K562 (cell line): ENCODE results near the gene PITPNM1. TPM values are rescaled to one million over a fixed set of nuclear protein-coding genes. Genes with fewer than 3 reads are reported as not detected.

Experiments
- ATAC-seq: fragments of 200-7000 bp; cut with Tn5 transposase; 3 replicates; pipeline ENCODE4 v1.9.1; 2020; ENCODE audit warnings: moderate library complexity
- BruUV-seq: library from RNA; stranded (reverse); fragments of 400-500 nt; replicated peaks from 2 replicates; lab custom pipeline; 2021; lab: Mats Ljungman, UMichigan
- CTCF ChIA-PET: fragments of 300-600 bp; formaldehyde crosslinking; extraction: SDS; loops from one replicate; lab custom pipeline; 2021; ENCODE audit warnings: low intra/inter-chr PET ratio; lab: Yijun Ruan, JAX
- POLR2A ChIA-PET: fragments of 300-600, 350-650 bp; sonication (Branson Sonifier 250); formaldehyde crosslinking; extraction: SDS; loops from one replicate; lab custom pipeline; 2021; ENCODE audit warnings: antibody characterized with exemption, inconsistent platforms; lab: Yijun Ruan, JAX
- DNase-seq, 4 experiments: peaks; one replicate each; pipeline versions ENCODE4 v3.0.0 to v3.0.0-alpha.2; 2011 to 2018; ENCODE audit warnings: low spot score in 3 of 4, mixed read lengths in 3 of 4; ENCODE audit errors: extremely low read depth in 1 of 4
- FAIRE-seq: peaks from 2 replicates; lab custom pipeline; 2011; peaks lifted over from hg19 to GRCh38; lab: Jason Lieb, UNC
- H2AFZ ChIP-seq: 2 replicates; pipeline ENCODE4 v1.6.0; 2011; ENCODE audit warnings: low read depth, low read length, control low read depth, inconsistent platforms
- H3K27ac ChIP-seq: fragments of 200-600 bp; 3 replicates; pipeline ENCODE4 v1.8.0; 2011; ENCODE audit warnings: low read depth, mild to moderate bottlenecking, control low read depth, inconsistent platforms, low read length, moderate library complexity, mixed read lengths; ENCODE audit errors: extremely low read depth
- H3K27me3 ChIP-seq, 2 experiments: fragments of 300-600 bp in 1 of 2; 2 replicates in 1 of 2; 3 replicates in 1 of 2; pipeline versions ENCODE4 v1.6.0 to v1.8.0; 2011; ENCODE audit warnings: inconsistent platforms in 2 of 2, low read length in 2 of 2, mild to moderate bottlenecking in 1 of 2, mixed read lengths in 1 of 2, moderate library complexity in 1 of 2; ENCODE audit not compliant: control insufficient read depth in 2 of 2, insufficient read depth in 2 of 2
- H3K36me3 ChIP-seq: fragments of 300-600 bp; 3 replicates; pipeline ENCODE4 v1.8.0; 2011; ENCODE audit warnings: mild to moderate bottlenecking, low read length, inconsistent platforms; ENCODE audit not compliant: control insufficient read depth, insufficient read depth
- H3K4me1 ChIP-seq, 2 experiments: fragments of 200-600 bp in 1 of 2; replicated peaks in 1 of 2; 2 replicates in 1 of 2; 3 replicates in 1 of 2; pipeline versions ENCODE4 v1.5.1 to v1.8.0; 2011; ENCODE audit warnings: inconsistent platforms in 2 of 2, low read length in 2 of 2, mild to moderate bottlenecking in 1 of 2, mixed read lengths in 1 of 2, moderate library complexity in 1 of 2; ENCODE audit not compliant: control insufficient read depth in 2 of 2, insufficient read depth in 2 of 2
- H3K4me2 ChIP-seq: 2 replicates; pipeline ENCODE4 v1.6.1; 2011; ENCODE audit warnings: low read length, control low read depth, inconsistent platforms, mixed read lengths; ENCODE audit not compliant: insufficient read depth
- H3K4me3 ChIP-seq: fragments of 200-600 bp; sonication (generic), shearing (Covaris generic); 2 replicates; pipeline ENCODE4 v1.5.1; 2016; ENCODE audit warnings: control low read depth, inconsistent platforms
- H3K79me2 ChIP-seq: fragments of 200-600 bp; 3 replicates; pipeline ENCODE4 v1.8.0; 2011; ENCODE audit warnings: low read length, inconsistent platforms; ENCODE audit not compliant: control insufficient read depth, insufficient read depth
- H3K9ac ChIP-seq, 2 experiments: 2 replicates each; pipeline versions ENCODE4 v1.6.0 to v1.6.1; 2011; ENCODE audit warnings: low read depth in 2 of 2, low read length in 2 of 2, control low read depth in 1 of 2, inconsistent platforms in 1 of 2, mild to moderate bottlenecking in 1 of 2, mixed read lengths in 1 of 2; ENCODE audit not compliant: insufficient read depth in 1 of 2
- H3K9me1 ChIP-seq: one replicate; pipeline ENCODE4 v1.6.0; 2011; ENCODE audit warnings: inconsistent platforms, mild to moderate bottlenecking, low read length, moderate library complexity; ENCODE audit not compliant: control insufficient read depth, insufficient read depth
- H3K9me3 ChIP-seq: replicated peaks from 2 replicates; pipeline ENCODE4 v1.5.1; 2011; ENCODE audit warnings: low read depth, low read length, inconsistent platforms; ENCODE audit not compliant: control insufficient read depth, insufficient read depth
- H4K20me1 ChIP-seq: replicated peaks from 2 replicates; pipeline ENCODE4 v1.6.1; 2011; ENCODE audit warnings: low read length, inconsistent platforms, mixed read lengths; ENCODE audit not compliant: control insufficient read depth, insufficient read depth
- CREB3 ChIP-seq: fragments of 450-650 bp; conservative IDR thresholded peaks from 2 replicates; pipeline ENCODE4 v1.6.1; 2016; ENCODE audit warnings: missing genetic modification characterization, low read depth, mild to moderate bottlenecking, missing compliant biosample characterization, moderate library complexity
- FOXK2 ChIP-seq, 2 experiments: fragments of 450-650 bp; IDR thresholded peaks in 1 of 2; conservative IDR thresholded peaks in 1 of 2; 2 replicates each; pipeline ENCODE4 v1.6.1; 2016; ENCODE audit warnings: low read depth in 2 of 2, mild to moderate bottlenecking in 1 of 2
- MAFK ChIP-seq: IDR thresholded peaks from 2 replicates; pipeline ENCODE4 v1.6.1; 2011; ENCODE audit warnings: low read length, improper control_type of control experiment
- MITF ChIP-seq: IDR thresholded peaks from 2 replicates; pipeline ENCODE4 v1.6.1; 2014; ENCODE audit warnings: antibody characterized with exemption
- POLR2AphosphoS2 ChIP-seq: IDR thresholded peaks from 2 replicates; pipeline ENCODE4 v1.6.1; 2012; ENCODE audit warnings: low read length, improper control_type of control experiment
- RCOR1 ChIP-seq, 2 experiments: IDR thresholded peaks; 2 replicates each; pipeline ENCODE4 v1.6.1; 2012; ENCODE audit warnings: low read depth in 2 of 2, low read length in 2 of 2, borderline replicate concordance in 1 of 2, improper control_type of control experiment in 1 of 2
- ZNF41 ChIP-seq: fragments of 250-450 bp; sonication (Bioruptor Pico); conservative IDR thresholded peaks from 2 replicates; pipeline ENCODE4 v1.4.0; 2020; ENCODE audit warnings: mild to moderate bottlenecking
- ZNF609 ChIP-seq: sonication (generic); formaldehyde crosslinking; IDR thresholded peaks from 2 replicates; pipeline ENCODE4 v1.8.1; 2023; ENCODE audit warnings: missing genetic modification reagents, mild to moderate bottlenecking, borderline replicate concordance
- WGBS: fragments of 100-300 bp; shearing (Covaris generic); methylation state at CpG from one replicate; pipeline ENCODE4 v1.1.6; 2016; ENCODE audit warnings: low coverage, mixed read lengths; ENCODE audit not compliant: insufficient coverage; ENCODE audit errors: missing lambda C conversion rate; 5-methylcytosine and 5-hydroxymethylcytosine counted together
- in situ Hi-C: fragments of 300-500 bp; cut with MboI; formaldehyde crosslinking; loops from 4 replicates; pipeline ENCODE4 v1.15.0; 2018; ENCODE audit warnings: inconsistent platforms, mixed read lengths
- intact Hi-C: fragments of 100-400 bp; cut with micrococcal nuclease; formaldehyde crosslinking; loops from 2 replicates; pipeline ENCODE4 v1.14.2; 2022
- polyA plus RNA-seq, 8 experiments: library from polyadenylated mRNA; depleted of rRNA in 4 of 8; stranded (reverse) in 5 of 8; unstranded in 3 of 8; fragments of >200 nt; fragmentation: Nextera tagmentation in 2 of 8; fragmentation: Illumina TruSeq in 1 of 8; extraction: Ambion mirVana in 2 of 8; extraction: Trizol in 1 of 8; gene quantifications; 2 replicates each; pipeline versions ENCODE4 v1.2.1 to v1.2.3, GENCODE V29; 2011 to 2014; ENCODE audit warnings: inconsistent platforms in 1 of 8, missing spikeins in 1 of 8
- total RNA-seq, 7 experiments: library from RNA; depleted of rRNA in 6 of 7; stranded (reverse); fragments of >200 nt in 6 of 7; fragmentation: Illumina TruSeq in 2 of 7; extraction: Trizol in 2 of 7; gene quantifications; 2 replicates each; pipeline versions ENCODE4 v1.2.1 to v1.2.3, GENCODE V29; 2011 to 2021; ENCODE audit warnings: low replicate concordance in 1 of 7

Gene PITPNM1
- total and polyA plus RNA-seq, 9 of the 15 experiments (the other 6 are each of a cell fraction or from before 2014, with no cell fraction given), result 0.11 to 53.7 (median 16.0) TPM

- POLR2A ChIA-PET, result interaction anchor here (0.6 to 1.0 kb wide), 2 partner anchors 10 to 124 kb away, joined by 5 read pairs; partner anchors contain the start of gene PPP1CA
- no peak overlapping the region for H3K4me2 ChIP-seq
- H3K36me3 ChIP-seq, result no peaks in the 10 kb centered on the region
- BruUV-seq, result no TSS peak
- H4K20me1 ChIP-seq, result 0 out of 2 replicates have a peak, but pooled peaks cover 3% of the 10 kb centered on the region
- DNase-seq (no peak), ATAC-seq (no peak), FAIRE-seq (no peak)
- CTCF ChIA-PET, result no interaction called here
- no peaks in the 10 kb centered on the region for H3K9me3 ChIP-seq
- TF ChIP-seq POLR2AphosphoS2 (no peak), RCOR1 (IDR thresholded peaks at IDR 0.05; ENCODE audit: borderline replicate concordance in 1 of 2, low read depth in 2 of 2, low read length in 2 of 2) (no peak), CREB3 (no peak), MITF (no peak), ZNF41 (CRISPR knock-in tag) (no peak), ZNF609 (CRISPR knock-in tag) (no peak), FOXK2 (conservative IDR thresholded peaks at IDR 0.05 in 1 of 2, IDR thresholded peaks at IDR 0.05 in 1 of 2; ENCODE audit: low read depth in 2 of 2) (no peak), MAFK (no peak)
- H3K9ac ChIP-seq, result no peak overlapping the region; a peak in 1 of 4 replicates
- no peak overlapping the region for H3K27ac ChIP-seq
- peaks cover 2 to 27% of the 10 kb centered on the region in 2 experiments; a peak in 3 of 5 replicates for H3K27me3 ChIP-seq
- H3K9me1 ChIP-seq, result no peaks in the 10 kb centered on the region
- WGBS, result 3% methylated on average over 3 of the region's 5 CpGs
- no peak overlapping the region for H2AFZ ChIP-seq
- intact Hi-C loops, result no loop called here
- H3K4me1 ChIP-seq, result peaks cover 6 to 39% of the 10 kb centered on the region in 2 experiments; a peak in 4 of 5 replicates
- H3K4me3 ChIP-seq, result no peak overlapping the region
- in situ Hi-C loops, result loop anchor here (25.0 kb wide), 1 partner anchor 1162 kb away; the partner anchor contains the start of gene GAL
- H3K79me2 ChIP-seq, result no peaks in the 10 kb centered on the region
These were observed 20.3 kb upstream of the PITPNM1 start for GRCh38 chr11:67525275-67525976.
